Measurements from ENCODE around the gene COL25A1.
A peak's percentile ranks its signal among the peaks of the same experiment; 100 is the strongest.

Gene COL25A1

GRCh38 chr4:109302361-109303139, at the start of gene COL25A1:
Gene COL25A1 (minus strand): TSS chr4:109302658.
- DNase-seq (ENCODE audit: low read depth in 2 of 2): peak in 1 of 2 donors; percentile 15

GRCh38 chr4:109350121-109350520, 47.7 kb upstream of the COL25A1 start:
- DNase-seq (ENCODE audit: low read depth in 2 of 2): no peak

DNA sequence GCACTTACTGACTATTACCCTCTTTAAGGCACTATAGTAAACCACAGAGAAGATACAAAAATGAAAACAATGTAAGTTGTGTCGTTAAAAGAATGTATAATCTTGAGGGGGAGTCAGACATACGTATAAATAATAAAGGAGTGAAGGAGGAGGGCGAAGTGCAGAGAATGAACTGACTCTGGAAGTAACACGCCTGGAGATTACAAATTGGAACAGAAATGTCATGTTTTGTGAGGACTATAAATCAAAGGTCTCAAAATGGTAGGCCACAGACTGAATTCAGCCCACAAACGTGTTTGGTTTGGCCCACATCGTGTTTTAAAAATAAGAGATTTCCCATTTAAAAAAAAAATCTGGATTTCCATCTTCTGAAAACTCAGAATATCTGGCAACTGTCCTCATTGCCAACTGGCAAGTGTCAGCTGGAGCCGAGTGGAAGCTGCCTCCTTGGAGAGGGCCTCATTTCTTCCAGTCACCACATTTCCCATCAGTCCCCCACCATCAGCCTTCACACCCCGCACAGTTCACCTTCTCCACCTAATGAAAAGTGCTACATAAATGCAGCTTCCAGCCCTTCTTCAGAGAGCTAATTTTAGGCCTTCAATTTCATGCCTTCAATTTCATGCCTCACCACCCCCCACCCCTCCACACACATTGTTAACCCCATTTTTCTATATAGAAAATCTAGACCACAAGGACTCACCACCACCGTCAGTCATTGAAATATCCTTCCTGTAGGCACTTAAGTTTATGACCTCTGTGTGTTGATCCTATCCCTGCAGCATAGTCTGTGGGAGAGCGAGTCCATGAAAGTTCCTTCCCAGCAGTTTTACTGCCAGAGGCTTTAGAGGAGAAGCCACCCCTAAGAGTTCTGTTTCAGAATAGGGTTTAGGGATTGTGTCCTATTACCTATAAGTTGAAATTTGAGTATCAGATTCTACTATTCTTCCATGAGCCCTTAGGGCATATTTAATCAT, 32.0 kb upstream of the COL25A1 start:
- DNase-seq (ENCODE audit: low read depth in 2 of 2): no peak

DNA sequence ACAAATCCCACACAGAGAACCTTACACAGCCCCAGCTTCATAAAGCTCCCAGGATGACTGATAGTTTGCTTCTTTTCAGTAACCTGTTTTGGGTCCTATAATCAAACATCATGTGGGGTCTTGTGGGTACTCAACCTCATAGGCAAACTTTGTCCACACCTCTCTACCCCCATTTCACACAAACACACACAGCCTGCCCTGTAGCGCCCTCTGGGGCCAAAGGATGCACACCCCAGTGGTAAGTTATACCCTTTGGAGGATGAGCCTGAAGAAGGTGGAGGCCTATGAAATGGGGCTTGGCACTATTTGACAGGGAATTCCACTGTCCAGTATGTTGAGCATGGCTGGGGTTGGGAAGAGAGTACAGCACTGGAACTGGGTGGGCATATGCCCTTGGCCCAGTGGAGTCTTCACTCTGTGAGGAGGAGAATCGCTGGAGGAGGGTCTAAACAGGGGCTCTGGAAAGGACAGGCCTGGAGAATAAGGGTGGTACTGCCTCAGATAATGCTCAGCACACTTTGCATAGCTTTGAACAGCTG, 30.5 kb upstream of the COL25A1 start:
- DNase-seq (ENCODE audit: low read depth in 2 of 2): no peak

- no peak for DNase-seq (ENCODE audit: low read depth in 2 of 2)
Measured at GRCh38 chr4:109327641-109328040, 25.2 kb upstream of the COL25A1 start.

- DNase-seq (ENCODE audit: low read depth in 2 of 2): no peak
Measured at GRCh38 chr4:109325698-109326097, 23.2 kb upstream of the COL25A1 start.

DNA sequence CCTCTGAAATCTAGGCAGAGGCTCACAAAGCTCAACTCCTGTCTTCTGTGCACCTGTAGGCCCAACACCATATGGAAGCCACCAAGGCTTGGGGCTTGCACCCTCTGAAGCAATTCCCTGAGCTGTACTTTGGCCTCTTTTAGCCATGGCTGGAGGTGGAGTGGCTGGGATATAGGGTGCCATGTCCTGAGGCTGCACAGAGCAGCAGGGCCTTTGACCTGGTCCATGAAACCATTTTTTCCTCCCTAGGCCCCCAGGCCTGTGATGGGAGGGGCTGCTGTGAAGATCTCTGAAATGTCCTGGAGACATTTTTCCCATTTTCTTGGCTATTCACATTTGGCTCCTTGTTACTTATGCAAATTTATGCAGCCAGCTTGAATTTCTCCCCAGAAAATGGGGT, 20.9 kb upstream of the COL25A1 start:
- no peak for DNase-seq (ENCODE audit: low read depth in 2 of 2)

- DNase-seq (ENCODE audit: low read depth in 2 of 2): no peak
Measured at GRCh38 chr4:109321232-109321631, 18.8 kb upstream of the COL25A1 start.

GRCh38 chr4:109319684-109320083, 17.2 kb upstream of the COL25A1 start:
- DNase-seq (ENCODE audit: low read depth in 2 of 2): no peak

DNA sequence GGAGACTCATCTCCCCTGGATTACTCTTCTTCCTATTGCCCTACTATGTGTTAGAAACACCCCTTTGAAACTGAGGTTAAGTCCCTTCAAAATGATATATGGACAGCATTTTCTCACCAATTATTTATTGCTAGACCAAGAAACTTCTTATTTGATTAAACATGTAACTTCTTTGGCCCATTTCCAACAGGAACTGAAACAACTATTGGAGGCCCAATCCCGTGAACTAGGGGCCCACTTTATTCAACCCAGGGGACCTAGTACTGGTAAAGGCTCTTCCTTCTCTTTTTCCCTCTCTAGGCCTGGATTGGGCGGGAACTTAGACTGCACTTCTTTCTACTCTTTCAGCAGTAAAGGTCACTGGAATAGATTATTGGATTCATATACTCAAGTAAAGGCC, 16.7 kb upstream of the COL25A1 start:
- no peak for DNase-seq (ENCODE audit: low read depth in 2 of 2)

- DNase-seq (ENCODE audit: low read depth in 2 of 2): no peak
Measured at GRCh38 chr4:109315818-109316217, 13.4 kb upstream of the COL25A1 start.

DNA sequence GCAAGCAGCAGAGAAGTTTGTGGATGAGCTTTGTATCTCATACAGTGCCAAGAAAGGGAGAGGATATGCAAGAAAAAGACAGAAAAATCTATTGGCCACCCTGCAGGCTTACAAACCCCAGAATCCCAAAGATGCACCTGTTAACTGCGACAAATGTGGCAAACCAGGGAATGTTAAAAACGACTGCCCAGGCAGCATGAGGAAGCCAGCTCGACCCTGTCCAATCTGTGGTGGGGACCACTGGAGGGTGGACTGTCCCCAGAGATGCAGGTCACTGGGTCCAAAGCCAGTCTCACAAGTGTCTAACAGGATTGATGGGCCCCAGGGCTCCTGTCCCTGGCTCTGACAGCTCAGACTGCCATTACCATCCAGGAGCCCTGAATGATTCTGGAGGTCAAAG, 12.9 kb upstream of the COL25A1 start:
- no peak for DNase-seq (ENCODE audit: low read depth in 2 of 2)

DNA sequence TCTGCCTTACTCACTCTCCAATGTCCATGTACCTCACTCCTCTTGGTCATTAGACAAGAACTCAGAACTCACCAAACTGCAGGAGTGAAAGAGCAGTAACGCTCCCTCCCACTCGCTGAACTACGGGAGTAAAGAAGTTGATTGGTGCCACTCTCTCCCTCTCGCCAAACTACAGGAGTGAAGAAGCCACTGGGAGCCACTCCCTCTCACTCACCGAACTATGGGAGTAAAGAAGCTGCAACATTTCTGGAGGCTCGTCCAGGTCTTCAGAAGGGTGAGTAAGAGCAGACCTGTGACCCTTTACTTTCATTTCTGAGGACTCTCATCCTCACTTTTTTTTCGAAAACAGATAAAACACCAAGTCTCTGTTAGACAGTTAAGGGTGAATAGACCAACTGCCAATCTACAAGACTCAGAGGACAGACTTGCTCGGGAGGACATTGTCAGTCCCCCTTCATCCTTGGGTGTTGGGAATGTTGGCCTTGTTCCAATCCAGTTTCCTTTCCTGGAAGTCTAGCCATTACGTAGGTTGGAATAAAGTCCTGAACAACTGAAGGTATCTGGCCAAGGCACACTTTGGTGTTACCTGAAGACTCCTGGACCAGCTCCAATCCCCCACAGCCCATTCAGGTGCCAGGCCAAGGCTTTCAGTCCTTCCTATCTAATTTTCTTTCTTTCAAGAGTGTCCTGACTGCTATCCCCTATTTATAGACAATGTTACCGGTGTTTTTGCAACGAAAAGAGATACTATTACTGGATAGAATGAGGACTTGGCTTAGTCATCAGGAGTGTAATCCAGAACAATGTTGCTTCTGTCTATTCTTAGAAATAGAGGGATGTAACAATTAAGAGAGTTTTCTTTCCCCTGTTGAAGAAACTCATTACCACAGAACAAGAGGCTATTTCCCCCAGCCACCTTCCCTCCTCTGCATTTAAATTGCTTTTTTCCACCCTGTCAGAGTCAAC, 11.0 kb upstream of the COL25A1 start:
- no peak for DNase-seq (ENCODE audit: low read depth in 2 of 2)

GRCh38 chr4:109303140-109303496, 660 bp upstream of the COL25A1 start:
- no peak for DNase-seq (ENCODE audit: low read depth in 2 of 2)

DNA sequence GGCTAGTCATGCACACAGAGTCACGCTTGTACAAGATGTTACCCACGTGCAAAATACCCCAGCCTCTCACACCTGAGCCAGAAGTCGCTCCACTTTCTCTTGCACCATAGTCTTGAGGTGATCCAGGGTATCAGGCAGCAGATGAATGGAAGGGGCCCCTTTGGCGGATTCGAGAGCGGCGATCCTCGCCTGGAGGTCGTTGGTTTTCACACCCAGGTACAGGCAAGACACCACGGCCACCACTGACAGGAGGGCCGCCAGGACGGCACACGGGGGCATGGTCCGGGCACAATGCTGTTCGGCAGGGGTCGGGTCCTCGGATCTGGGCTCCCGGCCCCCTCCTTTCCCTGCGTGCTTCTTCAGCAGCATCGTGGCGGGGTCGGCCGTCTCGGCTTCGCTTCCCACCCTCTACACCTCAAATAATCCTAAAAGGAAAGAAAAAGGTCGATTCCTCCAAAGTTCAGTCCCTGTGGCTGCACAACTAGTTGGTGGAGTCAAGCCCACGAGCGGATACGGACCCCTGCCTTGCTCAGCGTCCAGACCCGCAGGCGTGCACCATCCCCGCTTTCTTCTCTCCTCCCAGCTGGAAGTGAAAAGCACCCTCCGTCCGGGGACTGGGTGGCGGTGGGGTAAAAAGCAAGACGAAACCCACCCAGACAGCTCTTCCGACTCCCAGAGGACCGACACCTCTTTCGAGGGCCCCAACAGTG, 652 bp downstream of the COL25A1 start:
- no peak for DNase-seq (ENCODE audit: low read depth in 2 of 2)

GRCh38 chr4:109298279-109299010, 4.0 kb downstream of the COL25A1 start:
- DNase-seq (ENCODE audit: low read depth in 2 of 2): no peak

DNA sequence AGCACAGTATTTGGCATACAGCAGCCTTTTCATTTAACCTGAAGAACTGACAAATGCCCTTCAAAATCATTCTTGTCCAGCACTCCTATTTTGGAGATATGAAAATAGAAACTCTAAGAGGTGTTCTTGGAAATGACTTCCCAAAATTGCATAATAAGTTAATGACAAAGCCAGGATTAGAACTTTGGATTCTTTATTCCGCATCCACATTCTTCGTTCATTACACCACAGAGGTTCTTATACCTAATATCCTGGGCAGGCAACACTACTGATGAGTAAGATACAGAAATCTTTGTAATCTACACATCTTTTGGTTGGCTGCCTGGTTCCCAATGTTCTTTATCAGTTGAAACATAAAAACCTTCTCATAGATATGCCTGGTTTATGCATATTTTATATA, 5.9 kb downstream of the COL25A1 start:
- no peak for DNase-seq (ENCODE audit: low read depth in 2 of 2)

GRCh38 chr4:109295081-109295480, 7.4 kb downstream of the COL25A1 start:
- no peak for DNase-seq (ENCODE audit: low read depth in 2 of 2)

GRCh38 chr4:109294468-109295020, 7.9 kb downstream of the COL25A1 start:
- DNase-seq (ENCODE audit: low read depth in 2 of 2): no peak

GRCh38 chr4:109294006-109294405, 8.5 kb downstream of the COL25A1 start:
- DNase-seq (ENCODE audit: low read depth in 2 of 2): no peak

Measured in activated CD8-positive, alpha-beta memory T cell treated with anti-CD3 and anti-CD28 coated beads for 4 hours (primary cell).